ENCODE measurements around the gene TMEM164. TPM values are rescaled to one million over a fixed set of nuclear protein-coding genes. Genes with fewer than 3 reads are reported as not detected.

TMEM164 gene
- total RNA-seq, 2 donors from 2014 or later, result 30.3 to 36.6 TPM

GRCh38 chrX:110066488-110067225 lies 63.7 kb downstream of the TMEM164 start:
- no peaks in the 10 kb centered on the region for H3K27me3 ChIP-seq
- H3K27ac ChIP-seq, result peak overlapping the region in 1 of 2 donors; percentile 39

GRCh38 chrX:110070970-110071369 lies 68.1 kb downstream of the TMEM164 start:
- Histone ChIP-seq H3K4me3 (no peak overlapping the region), H3K27ac (no peak overlapping the region), H3K4me1 (peaks cover 0 to 7% of the 10 kb centered on the region in 2 donors), H3K27me3 (no peaks in the 10 kb centered on the region), H3K9me3 (peaks cover 0 to 25% of the 10 kb centered on the region in 2 donors), H3K36me3 (no peaks in the 10 kb centered on the region)
- no peak for DNase-seq (ENCODE audit: low spot score)
- no peak for TF ChIP-seq CTCF (IDR thresholded peaks at IDR 0.05)

More at GRCh38 chrX:110066488-110067225, 63.7 kb downstream of the TMEM164 start:
- Histone ChIP-seq H3K36me3 (no peaks in the 10 kb centered on the region), H3K4me1 (peaks cover 0 to 7% of the 10 kb centered on the region in 2 donors), H3K9me3 (no peaks in the 10 kb centered on the region), H3K4me3 (no peak overlapping the region)
- no peak for TF ChIP-seq CTCF (IDR thresholded peaks at IDR 0.05)
- DNase-seq (ENCODE audit: low spot score), result no peak

- peak overlapping the region; percentile 28 to 75 for H3K27ac ChIP-seq
- peaks cover 0 to 10% of the 10 kb centered on the region in 2 donors for H3K4me1 ChIP-seq
- H3K36me3 ChIP-seq, result no peaks in the 10 kb centered on the region
- H3K4me3 ChIP-seq, result no peak overlapping the region
- no peaks in the 10 kb centered on the region for H3K27me3 ChIP-seq
- no peak for DNase-seq (ENCODE audit: low spot score)
- H3K9me3 ChIP-seq, result no peaks in the 10 kb centered on the region
- no peak for TF ChIP-seq CTCF (IDR thresholded peaks at IDR 0.05)
Measured at GRCh38 chrX:110081320-110081719, 78.4 kb downstream of the TMEM164 start.

GRCh38 chrX:110081740-110082139 lies 78.8 kb downstream of the TMEM164 start:
- H3K9me3 ChIP-seq, result no peaks in the 10 kb centered on the region
- H3K27me3 ChIP-seq, result no peaks in the 10 kb centered on the region
- no peak for TF ChIP-seq CTCF (IDR thresholded peaks at IDR 0.05)
- H3K4me3 ChIP-seq, result no peak overlapping the region
- H3K36me3 ChIP-seq, result no peaks in the 10 kb centered on the region
- H3K27ac ChIP-seq, result peak overlapping the region; percentile 59 to 75
- H3K4me1 ChIP-seq, result peaks cover 0 to 10% of the 10 kb centered on the region in 2 donors
- peak; percentile 65 for DNase-seq (ENCODE audit: low spot score)

- H3K27me3 ChIP-seq, result no peaks in the 10 kb centered on the region
- TF ChIP-seq CTCF (IDR thresholded peaks at IDR 0.05), result no peak
- no peak overlapping the region for H3K4me3 ChIP-seq
- DNase-seq (ENCODE audit: low spot score), result no peak
- no peaks in the 10 kb centered on the region for H3K36me3 ChIP-seq
- peak overlapping the region; percentile 59 to 75 for H3K27ac ChIP-seq
- H3K9me3 ChIP-seq, result no peaks in the 10 kb centered on the region
- peaks cover 0 to 14% of the 10 kb centered on the region in 2 donors for H3K4me1 ChIP-seq
Measured at GRCh38 chrX:110082161-110082560, 79.2 kb downstream of the TMEM164 start.

Data from right atrium auricular region (tissue), 2 donors.